Nephron (organoid): Measurements from ENCODE around the gene NIPA2.

Source experiments
- H3K27ac Mint-ChIP-seq, 3 experiments: 2 replicates each; pipeline ENCODE4 v1.8.0; 2020; ENCODE audit warnings: mixed read lengths in 3 of 3, mild to moderate bottlenecking in 2 of 3, moderate library complexity in 1 of 3
- H3K27me3 Mint-ChIP-seq: 2 replicates; pipeline ENCODE4 v1.8.0; 2021; ENCODE audit warnings: low read depth, mild to moderate bottlenecking, moderate library complexity, mixed read lengths
- H3K36me3 Mint-ChIP-seq: 2 replicates; pipeline ENCODE4 v1.8.0; 2020; ENCODE audit warnings: low read depth, mixed read lengths
- H3K4me1 Mint-ChIP-seq: 2 replicates; pipeline ENCODE4 v1.8.0; 2020; ENCODE audit warnings: mixed read lengths
- H3K4me3 Mint-ChIP-seq, 3 experiments: 2 replicates each; pipeline ENCODE4 v1.8.0; 2020; ENCODE audit warnings: mild to moderate bottlenecking in 3 of 3, mixed read lengths in 3 of 3, moderate library complexity in 2 of 3
- H3K9me3 Mint-ChIP-seq: 2 replicates; pipeline ENCODE4 v1.8.0; 2020; ENCODE audit warnings: mixed read lengths
- TF ChIP-seq, protein P1 (sequence below), 3 experiments: fragments of 200-600 bp; sonication (generic); IDR thresholded peaks; one replicate each; pipeline ENCODE4 v1.5.0; 2021; ENCODE audit warnings: antibody characterized with exemption in 3 of 3; ENCODE audit not compliant: unreplicated experiment in 3 of 3

The NIPA2 gene

DNA sequence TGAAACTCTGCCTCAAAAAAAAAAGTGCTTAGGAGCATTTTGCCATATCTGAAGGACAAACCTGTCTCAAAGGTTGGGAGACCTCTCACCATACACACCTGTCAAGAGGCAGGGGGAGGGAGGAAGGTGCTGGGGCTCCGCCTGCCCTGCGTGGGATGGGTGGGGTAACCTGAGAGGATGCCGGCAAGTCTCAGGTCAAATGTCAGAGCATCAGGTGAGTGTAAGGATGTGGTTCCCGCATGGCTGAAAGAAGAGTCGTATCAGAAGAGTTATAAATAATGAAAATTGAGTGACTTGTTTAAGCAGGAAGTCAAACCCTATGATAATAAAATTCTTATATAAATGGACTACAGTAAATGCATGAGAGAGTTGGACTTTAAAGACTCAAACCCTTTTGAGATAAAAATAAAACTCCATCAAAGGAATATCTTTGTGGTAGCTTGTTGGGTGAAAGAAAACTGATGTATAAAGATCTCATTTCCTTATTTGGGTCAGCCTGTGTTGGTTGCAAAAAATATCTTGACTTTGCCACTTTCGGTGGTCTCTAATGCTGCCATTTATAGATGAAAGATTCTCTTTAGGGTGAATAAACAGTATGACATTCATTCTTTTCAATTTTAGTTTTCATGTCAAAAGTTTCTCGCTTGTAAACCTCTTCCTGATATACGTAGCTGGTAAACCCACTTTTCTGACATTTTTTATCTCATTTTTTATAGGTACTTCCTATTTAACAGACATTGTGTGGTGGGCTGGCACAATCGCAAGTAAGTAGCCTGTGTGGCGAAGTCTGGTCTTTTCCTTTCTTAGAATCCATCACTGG lies 28.2 kb upstream of the NIPA2 start:
- H3K27ac Mint-ChIP-seq = no peak overlapping the region
- no peaks in the 10 kb centered on the region for H3K9me3 Mint-ChIP-seq
- H3K36me3 Mint-ChIP-seq = no peaks in the 10 kb centered on the region
- H3K27me3 Mint-ChIP-seq = no peaks in the 10 kb centered on the region
- no peak overlapping the region for H3K4me3 Mint-ChIP-seq
- no peaks in the 10 kb centered on the region for H3K4me1 Mint-ChIP-seq
- TF ChIP-seq, protein P1, sequence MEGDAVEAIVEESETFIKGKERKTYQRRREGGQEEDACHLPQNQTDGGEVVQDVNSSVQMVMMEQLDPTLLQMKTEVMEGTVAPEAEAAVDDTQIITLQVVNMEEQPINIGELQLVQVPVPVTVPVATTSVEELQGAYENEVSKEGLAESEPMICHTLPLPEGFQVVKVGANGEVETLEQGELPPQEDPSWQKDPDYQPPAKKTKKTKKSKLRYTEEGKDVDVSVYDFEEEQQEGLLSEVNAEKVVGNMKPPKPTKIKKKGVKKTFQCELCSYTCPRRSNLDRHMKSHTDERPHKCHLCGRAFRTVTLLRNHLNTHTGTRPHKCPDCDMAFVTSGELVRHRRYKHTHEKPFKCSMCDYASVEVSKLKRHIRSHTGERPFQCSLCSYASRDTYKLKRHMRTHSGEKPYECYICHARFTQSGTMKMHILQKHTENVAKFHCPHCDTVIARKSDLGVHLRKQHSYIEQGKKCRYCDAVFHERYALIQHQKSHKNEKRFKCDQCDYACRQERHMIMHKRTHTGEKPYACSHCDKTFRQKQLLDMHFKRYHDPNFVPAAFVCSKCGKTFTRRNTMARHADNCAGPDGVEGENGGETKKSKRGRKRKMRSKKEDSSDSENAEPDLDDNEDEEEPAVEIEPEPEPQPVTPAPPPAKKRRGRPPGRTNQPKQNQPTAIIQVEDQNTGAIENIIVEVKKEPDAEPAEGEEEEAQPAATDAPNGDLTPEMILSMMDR (IDR thresholded peaks at IDR 0.05; ENCODE audit: unreplicated experiment in 3 of 3) = no peak

DNA sequence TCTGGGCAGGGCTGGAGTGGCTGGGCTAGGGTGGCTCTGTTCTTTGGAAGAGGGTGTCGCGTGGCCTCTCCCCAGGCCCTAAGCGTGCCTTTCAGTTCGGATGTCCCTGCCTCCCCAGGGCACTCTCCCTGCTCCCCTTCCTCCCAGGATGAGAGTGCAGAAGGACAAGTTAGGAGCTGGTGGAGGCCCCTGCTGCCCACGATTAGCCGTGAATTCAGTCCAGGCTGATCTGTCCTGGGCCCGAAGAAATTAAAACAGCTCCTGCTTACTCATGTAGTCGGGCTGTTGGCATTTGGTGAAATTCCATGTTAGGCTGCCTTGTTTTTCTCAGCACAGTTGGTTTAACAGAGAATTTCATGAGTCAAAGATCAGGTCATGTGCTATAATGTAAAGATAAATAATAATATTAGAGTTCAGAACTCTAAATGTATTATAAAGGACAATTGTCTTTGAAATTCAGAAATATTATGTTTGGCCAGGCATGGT lies 27.6 kb upstream of the NIPA2 start:
- Mint-ChIP-seq H3K9me3 (no peaks in the 10 kb centered on the region), H3K27ac (no peak overlapping the region), H3K27me3 (no peaks in the 10 kb centered on the region), H3K4me3 (no peak overlapping the region), H3K4me1 (no peaks in the 10 kb centered on the region), H3K36me3 (no peaks in the 10 kb centered on the region)
- TF ChIP-seq, protein P1 (IDR thresholded peaks at IDR 0.05; ENCODE audit: unreplicated experiment in 3 of 3) = no peak

DNA sequence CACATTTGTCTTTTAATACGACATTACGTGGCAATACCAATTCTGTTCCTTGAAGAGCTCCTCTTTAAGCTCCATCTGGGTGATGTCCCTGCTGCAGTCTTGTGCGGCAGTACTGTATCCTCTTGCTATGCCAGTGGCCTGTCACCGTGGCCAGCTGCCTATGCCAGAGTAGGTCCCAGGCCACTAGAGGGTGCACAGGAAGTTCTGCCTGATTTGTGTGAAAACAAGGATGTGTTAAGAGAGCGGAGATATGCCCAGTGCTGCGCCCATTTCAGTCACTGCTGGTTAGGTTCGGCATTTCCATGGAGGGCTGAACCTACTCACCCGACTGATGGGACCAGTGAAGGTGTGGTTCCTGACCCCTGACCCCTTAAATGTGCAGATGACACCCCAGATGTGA lies 26.8 kb upstream of the NIPA2 start:
- H3K4me3 Mint-ChIP-seq = no peak overlapping the region
- H3K27me3 Mint-ChIP-seq = no peaks in the 10 kb centered on the region
- TF ChIP-seq, protein P1 (IDR thresholded peaks at IDR 0.05; ENCODE audit: unreplicated experiment in 3 of 3) = peak in 1 of 3 experiments; percentile 16
- no peaks in the 10 kb centered on the region for H3K4me1 Mint-ChIP-seq
- no peaks in the 10 kb centered on the region for H3K9me3 Mint-ChIP-seq
- no peaks in the 10 kb centered on the region for H3K36me3 Mint-ChIP-seq
- no peak overlapping the region for H3K27ac Mint-ChIP-seq

DNA sequence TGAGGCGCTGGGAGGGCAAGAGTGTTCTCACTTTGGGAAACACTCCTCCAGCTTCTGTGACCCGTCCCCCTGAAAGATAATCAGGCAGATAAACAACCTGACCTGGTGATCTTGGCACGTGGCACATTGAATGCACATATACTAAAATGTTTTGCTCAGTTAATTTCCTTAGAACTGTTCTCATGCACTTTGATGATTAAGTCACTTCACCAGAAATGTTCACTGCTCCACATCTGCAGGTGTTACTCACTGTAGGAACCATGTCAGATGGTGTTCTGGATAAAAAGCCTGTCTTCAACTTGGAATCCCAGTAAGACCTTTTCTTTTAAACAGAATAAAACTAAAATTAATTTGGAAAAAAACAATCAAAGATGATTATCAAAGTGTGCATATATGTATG lies 24.6 kb upstream of the NIPA2 start:
- H3K27ac Mint-ChIP-seq = no peak overlapping the region
- H3K4me3 Mint-ChIP-seq = no peak overlapping the region
- TF ChIP-seq, protein P1 (IDR thresholded peaks at IDR 0.05; ENCODE audit: unreplicated experiment in 3 of 3) = no peak
- no peaks in the 10 kb centered on the region for H3K27me3 Mint-ChIP-seq
- H3K9me3 Mint-ChIP-seq = no peaks in the 10 kb centered on the region
- no peaks in the 10 kb centered on the region for H3K36me3 Mint-ChIP-seq
- no peaks in the 10 kb centered on the region for H3K4me1 Mint-ChIP-seq

DNA sequence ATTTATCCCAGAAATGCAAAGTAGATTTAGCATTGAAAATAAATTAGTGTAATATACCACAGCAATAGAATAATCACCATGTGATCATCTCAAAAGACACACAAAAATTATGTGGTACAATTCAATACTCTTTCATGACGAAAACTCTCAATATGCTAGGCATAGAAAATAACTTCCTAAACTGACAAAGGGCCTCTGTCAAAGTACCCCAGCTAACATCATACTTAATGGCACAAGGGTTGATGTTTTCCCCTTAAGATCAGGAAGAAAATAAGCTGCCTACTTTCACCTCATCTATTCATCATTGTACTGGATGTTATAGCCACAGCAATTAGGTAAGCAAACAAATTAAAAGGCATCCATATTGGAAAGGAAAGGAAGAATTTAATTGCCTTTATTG lies 22.7 kb upstream of the NIPA2 start:
- Mint-ChIP-seq H3K36me3 (no peaks in the 10 kb centered on the region), H3K27ac (no peak overlapping the region), H3K4me3 (no peak overlapping the region), H3K9me3 (no peaks in the 10 kb centered on the region), H3K4me1 (no peaks in the 10 kb centered on the region), H3K27me3 (no peaks in the 10 kb centered on the region)
- TF ChIP-seq, protein P1 (IDR thresholded peaks at IDR 0.05; ENCODE audit: unreplicated experiment in 3 of 3) = no peak

DNA sequence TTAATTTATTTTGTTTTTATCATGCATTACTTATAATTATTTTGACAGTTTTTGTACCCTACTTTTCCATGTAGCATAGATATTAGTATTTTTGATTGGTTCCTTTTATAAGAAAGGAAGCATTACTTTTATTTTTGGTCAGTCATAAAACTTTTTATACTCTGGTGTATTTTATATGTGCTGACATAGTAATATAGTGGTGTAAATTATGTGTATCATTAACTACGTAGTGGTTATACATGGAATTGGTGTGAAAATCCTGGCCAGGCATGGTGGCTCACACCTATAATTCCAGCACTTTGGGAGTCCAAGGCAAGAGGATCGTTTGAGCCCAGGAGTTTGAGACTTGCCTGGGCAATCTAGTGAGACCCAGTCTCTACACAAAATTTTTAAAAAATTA lies 18.8 kb upstream of the NIPA2 start:
- H3K36me3 Mint-ChIP-seq = peaks cover 10% of the 10 kb centered on the region
- H3K27ac Mint-ChIP-seq = no peak overlapping the region
- H3K9me3 Mint-ChIP-seq = no peaks in the 10 kb centered on the region
- no peak overlapping the region for H3K4me3 Mint-ChIP-seq
- no peaks in the 10 kb centered on the region for H3K4me1 Mint-ChIP-seq
- TF ChIP-seq, protein P1 (IDR thresholded peaks at IDR 0.05; ENCODE audit: unreplicated experiment in 3 of 3) = no peak
- H3K27me3 Mint-ChIP-seq = no peaks in the 10 kb centered on the region
